Measurements from ENCODE around the gene NADK.

DNA sequence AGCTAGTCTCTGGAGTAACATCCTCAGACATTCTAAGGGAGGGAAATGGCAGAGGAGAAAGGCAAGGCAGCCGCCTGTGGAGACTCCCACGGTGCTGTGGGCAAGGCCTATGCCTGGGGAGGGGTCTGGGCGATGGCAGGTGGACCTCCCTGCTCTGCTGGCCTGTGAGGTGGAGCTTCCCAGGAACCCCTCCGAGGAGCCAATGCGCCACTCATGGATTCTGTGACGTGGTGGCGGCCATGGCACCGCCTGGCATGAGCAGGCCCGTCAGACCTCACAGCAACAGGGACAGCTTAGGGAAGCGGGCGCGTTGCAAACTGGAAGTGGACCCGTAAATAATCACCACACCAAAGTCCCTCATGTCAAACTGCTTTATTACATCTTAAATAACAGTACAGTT, 6.7 kb upstream of the NADK start:
- TF ChIP-seq, protein P1, sequence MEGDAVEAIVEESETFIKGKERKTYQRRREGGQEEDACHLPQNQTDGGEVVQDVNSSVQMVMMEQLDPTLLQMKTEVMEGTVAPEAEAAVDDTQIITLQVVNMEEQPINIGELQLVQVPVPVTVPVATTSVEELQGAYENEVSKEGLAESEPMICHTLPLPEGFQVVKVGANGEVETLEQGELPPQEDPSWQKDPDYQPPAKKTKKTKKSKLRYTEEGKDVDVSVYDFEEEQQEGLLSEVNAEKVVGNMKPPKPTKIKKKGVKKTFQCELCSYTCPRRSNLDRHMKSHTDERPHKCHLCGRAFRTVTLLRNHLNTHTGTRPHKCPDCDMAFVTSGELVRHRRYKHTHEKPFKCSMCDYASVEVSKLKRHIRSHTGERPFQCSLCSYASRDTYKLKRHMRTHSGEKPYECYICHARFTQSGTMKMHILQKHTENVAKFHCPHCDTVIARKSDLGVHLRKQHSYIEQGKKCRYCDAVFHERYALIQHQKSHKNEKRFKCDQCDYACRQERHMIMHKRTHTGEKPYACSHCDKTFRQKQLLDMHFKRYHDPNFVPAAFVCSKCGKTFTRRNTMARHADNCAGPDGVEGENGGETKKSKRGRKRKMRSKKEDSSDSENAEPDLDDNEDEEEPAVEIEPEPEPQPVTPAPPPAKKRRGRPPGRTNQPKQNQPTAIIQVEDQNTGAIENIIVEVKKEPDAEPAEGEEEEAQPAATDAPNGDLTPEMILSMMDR (IDR thresholded peaks at IDR 0.05; ENCODE audit: borderline replicate concordance, extremely low read depth, low read length, poor library complexity, severe bottlenecking): no peak
- TF ChIP-seq EZH2 (IDR thresholded peaks at IDR 0.05; ENCODE audit: borderline replicate concordance, low read depth, low read length, severe bottlenecking): no peak

Data from DND-41 (cell line).